Measurements from ENCODE around the gene NPIPA2. TPM values are rescaled to one million over a fixed set of nuclear protein-coding genes. Genes with fewer than 3 reads are reported as not detected.
"Not testable (repeated sequence)": the region's sequence is repeated elsewhere in the genome, so short reads cannot be mapped to it uniquely, and the experiment has no call there.

Gene NPIPA2
- total and polyA plus RNA-seq, 2 of the 13 experiments (the other 11 are each of a cell fraction or from before 2014, with no cell fraction given) = 0.08 to 0.20 TPM

GRCh38 chr16:14807184-14807678 lies 64.9 kb downstream of the NPIPA2 start:
- ATAC-seq; in situ Hi-C loops (cut with HindIII; ENCODE audit: extremely low pct_ligation_motif_present, low pct_unique_long_range_greater_than_20kb); DNase-seq (ENCODE audit: low spot score); H4K20me1 ChIP-seq (ENCODE audit: insufficient read depth, low read length); H3K36me3 ChIP-seq (replicated peaks in 1 of 2; ENCODE audit: control insufficient read depth in 1 of 2, insufficient read depth in 2 of 2, low read length in 2 of 2); H3K4me3 ChIP-seq (replicated peaks in 1 of 3; ENCODE audit: insufficient read depth in 1 of 3, low read depth in 2 of 3, low read length in 3 of 3); CTCF ChIA-PET (ENCODE audit: low intra/inter-chr PET ratio, low total read pairs); BruUV-seq (replicated peaks); H3K9ac ChIP-seq (ENCODE audit: insufficient read depth, low read depth, low read length); intact Hi-C loops (cut with micrococcal nuclease; ENCODE audit: unreplicated experiment); H3K27ac ChIP-seq (ENCODE audit: extremely low read length, insufficient read depth, low read length); H3K4me2 ChIP-seq (ENCODE audit: low read depth, low read length); H3K9me3 ChIP-seq (ENCODE audit: low read length); H3K4me1 ChIP-seq (ENCODE audit: insufficient read depth, low read length); H3K27me3 ChIP-seq (ENCODE audit: control insufficient read depth in 1 of 2, insufficient read depth in 2 of 2, low read length in 2 of 2); FAIRE-seq; H3K79me2 ChIP-seq (ENCODE audit: insufficient read depth, low read length); POLR2A ChIA-PET; H2AFZ ChIP-seq (ENCODE audit: low read length): not testable (repeated sequence)
- 77% methylated on average over 3 of the region's 3 CpGs for WGBS (ENCODE audit: low lambda C conversion rate)

GRCh38 chr16:14813890-14814289 lies 71.6 kb downstream of the NPIPA2 start:
- H4K20me1 ChIP-seq (ENCODE audit: insufficient read depth, low read length); H3K4me2 ChIP-seq (ENCODE audit: low read depth, low read length); CTCF ChIA-PET (ENCODE audit: low intra/inter-chr PET ratio, low total read pairs); H3K27ac ChIP-seq (ENCODE audit: extremely low read length, insufficient read depth, low read length); H2AFZ ChIP-seq (ENCODE audit: low read length); FAIRE-seq; H3K36me3 ChIP-seq (replicated peaks in 1 of 2; ENCODE audit: control insufficient read depth in 1 of 2, insufficient read depth in 2 of 2, low read length in 2 of 2); H3K4me1 ChIP-seq (ENCODE audit: insufficient read depth, low read length); POLR2A ChIA-PET; H3K9me3 ChIP-seq (ENCODE audit: low read length); H3K27me3 ChIP-seq (ENCODE audit: control insufficient read depth in 1 of 2, insufficient read depth in 2 of 2, low read length in 2 of 2); in situ Hi-C loops (cut with HindIII; ENCODE audit: extremely low pct_ligation_motif_present, low pct_unique_long_range_greater_than_20kb); BruUV-seq (replicated peaks); DNase-seq (ENCODE audit: low spot score); H3K9ac ChIP-seq (ENCODE audit: insufficient read depth, low read depth, low read length); intact Hi-C loops (cut with micrococcal nuclease; ENCODE audit: unreplicated experiment); H3K4me3 ChIP-seq (replicated peaks in 1 of 3; ENCODE audit: insufficient read depth in 1 of 3, low read depth in 2 of 3, low read length in 3 of 3); H3K79me2 ChIP-seq (ENCODE audit: insufficient read depth, low read length); ATAC-seq: not testable (repeated sequence)
- WGBS (ENCODE audit: low lambda C conversion rate) = 100% methylated on average over 1 of the region's 3 CpGs

Other genes starting within 250 kb of the NPIPA2 start
- 47.6 and 54.8 TPM in 2 replicates for gene PARN, start 112.3 kb upstream of the NPIPA2 start, total RNA-seq (2016; rRNA removed; fragmentation: Illumina TruSeq; extraction: Trizol)
- gene PARN, start 112.3 kb upstream of the NPIPA2 start, polyA plus RNA-seq (2011; rRNA removed) = 11.7 and 13.3 TPM in 2 replicates
- gene BFAR, start 109.6 kb upstream of the NPIPA2 start, total RNA-seq (2016; rRNA removed; fragmentation: Illumina TruSeq; extraction: Trizol) = 96.9 and 98.2 TPM in 2 replicates
- gene BFAR, start 109.6 kb upstream of the NPIPA2 start, polyA plus RNA-seq (2011; rRNA removed) = 91.6 and 120 TPM in 2 replicates
- not detected in 2 replicates for gene PLA2G10, start 48.2 kb upstream of the NPIPA2 start, total RNA-seq (2016; rRNA removed; fragmentation: Illumina TruSeq; extraction: Trizol)
- not detected in 2 replicates for gene PLA2G10, start 48.2 kb upstream of the NPIPA2 start, polyA plus RNA-seq (2011; rRNA removed)
- 0.71 TPM in 1 of 2 replicates, not detected in the other for gene NPIPA3, start 39.1 kb upstream of the NPIPA2 start, total RNA-seq (2016; rRNA removed; fragmentation: Illumina TruSeq; extraction: Trizol)
- gene NPIPA3, start 39.1 kb upstream of the NPIPA2 start, polyA plus RNA-seq (2011; rRNA removed) = 0.91 and 1.3 TPM in 2 replicates
- 91.7 and 176 TPM in 2 replicates for gene NOMO1, start 91.2 kb downstream of the NPIPA2 start, total RNA-seq (2016; rRNA removed; fragmentation: Illumina TruSeq; extraction: Trizol)
- gene NOMO1, start 91.2 kb downstream of the NPIPA2 start, polyA plus RNA-seq (2011; rRNA removed) = 243 and 289 TPM in 2 replicates
- gene NPIPA1, start 194.9 kb downstream of the NPIPA2 start, total RNA-seq (2016; rRNA removed; fragmentation: Illumina TruSeq; extraction: Trizol) = 36.2 and 75.9 TPM in 2 replicates
- gene NPIPA1, start 194.9 kb downstream of the NPIPA2 start, polyA plus RNA-seq (2011; rRNA removed) = 183 and 205 TPM in 2 replicates
- 169 and 249 TPM in 2 replicates for gene PDXDC1, start 232.5 kb downstream of the NPIPA2 start, total RNA-seq (2016; rRNA removed; fragmentation: Illumina TruSeq; extraction: Trizol)
- gene PDXDC1, start 232.5 kb downstream of the NPIPA2 start, polyA plus RNA-seq (2011; rRNA removed) = 123 and 133 TPM in 2 replicates

All from HepG2 (cell line).